Astrocyte of the spinal cord (primary cell): Measurements from ENCODE around the gene SPRN.

Source experiments
- DNase-seq: peaks from one replicate; pipeline ENCODE4 v3.0.0; 2011; ENCODE audit warnings: low read depth, low spot score
- H3K4me3 ChIP-seq: 2 replicates; pipeline ENCODE4 v1.5.1; 2011; ENCODE audit warnings: low read depth, mild to moderate bottlenecking, low read length, moderate library complexity
- CTCF ChIP-seq: IDR thresholded peaks from 2 replicates; pipeline ENCODE4 v1.5.1; 2012; ENCODE audit warnings: low read depth, mild to moderate bottlenecking, low read length, inconsistent platforms
- in situ Hi-C: cut with HindIII; loops from 2 replicates; pipeline ENCODE4 v1.10.0; 2017; ENCODE audit warnings: low sequenced_read_pairs

Gene SPRN

GRCh38 chr10:133456041-133456951 is 31.9 kb upstream of the SPRN start:
- no peak for DNase-seq
- no peak for TF ChIP-seq CTCF
- in situ Hi-C loops = no loop called here
- H3K4me3 ChIP-seq = no peak overlapping the region

GRCh38 chr10:133455611-133456031 is 31.2 kb upstream of the SPRN start:
- in situ Hi-C loops = no loop called here
- no peak for TF ChIP-seq CTCF

GRCh38 chr10:133455196-133455595 is 30.8 kb upstream of the SPRN start:
- in situ Hi-C loops = no loop called here
- DNase-seq = no peak
- TF ChIP-seq CTCF = no peak

More at GRCh38 chr10:133455611-133456031, 31.2 kb upstream of the SPRN start:
- DNase-seq = no peak
- no peak overlapping the region for H3K4me3 ChIP-seq

GRCh38 chr10:133454204-133454893 is 29.9 kb upstream of the SPRN start:
- no peak for DNase-seq
- TF ChIP-seq CTCF = no peak
- in situ Hi-C loops = no loop called here
- H3K4me3 ChIP-seq = no peak overlapping the region

More at GRCh38 chr10:133455196-133455595, 30.8 kb upstream of the SPRN start:
- H3K4me3 ChIP-seq = no peak overlapping the region

- no peak for TF ChIP-seq CTCF
- no peak within 1 kb of the TSS for H3K4me3 ChIP-seq
- DNase-seq = no peak
- in situ Hi-C loops = no loop called here
Observed at GRCh38 chr10:133453516-133454203, 29.2 kb upstream of the SPRN start, which contains the start of gene SCART1. Gene SCART1 (plus strand): TSS chr10:133453945. CDS start chr10:133453998, 53 bp downstream.

GRCh38 chr10:133452453-133452852 is 28.0 kb upstream of the SPRN start:
- no peak overlapping the region for H3K4me3 ChIP-seq
- DNase-seq = no peak
- in situ Hi-C loops = no loop called here
- TF ChIP-seq CTCF = no peak
